Breast epithelium (tissue), 3 donors: ENCODE measurements around the gene MFSD6.

Experiments
- POLR2A ChIP-seq: fragments of 450-650 bp; IDR thresholded peaks from one replicate; pipeline ENCODE4 v1.6.1; 2016; ENCODE audit warnings: antibody characterized with exemption, mild to moderate bottlenecking, moderate library complexity
- TF ChIP-seq, protein P1 (sequence below), 3 donors: fragments of 450-650 bp; IDR thresholded peaks; one replicate each; pipeline ENCODE4 v1.5.1; 2016 to 2017; ENCODE audit warnings: antibody characterized with exemption in 3 of 3, mild to moderate bottlenecking in 3 of 3, moderate library complexity in 3 of 3

DNA sequence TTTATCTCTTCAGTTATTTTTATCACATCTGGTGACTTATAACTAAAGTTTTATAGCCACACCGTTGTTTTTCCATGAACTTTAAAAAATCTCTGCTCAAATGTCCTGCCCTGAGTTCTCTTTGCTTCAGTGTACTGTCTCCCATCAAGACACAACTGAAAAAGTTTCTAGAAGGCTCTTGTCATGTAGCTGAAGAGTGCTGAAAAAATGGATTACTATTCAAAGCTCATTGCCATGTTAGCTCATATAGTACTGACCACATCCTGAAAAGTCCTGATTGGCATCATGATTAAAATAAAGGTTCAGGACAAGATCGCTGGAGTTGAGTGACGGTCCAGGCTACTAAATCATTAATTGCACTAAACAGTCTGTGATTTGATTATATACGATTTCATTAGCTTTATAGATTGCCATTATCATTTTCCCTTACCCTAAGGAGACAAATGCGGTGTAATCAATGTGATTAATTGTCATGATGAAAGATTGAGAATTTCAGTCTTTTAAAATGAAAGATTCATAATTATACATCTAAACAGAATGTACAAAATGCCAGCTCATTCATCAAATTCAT lies 62.2 kb downstream of the MFSD6 start:
- no peak for TF ChIP-seq POLR2A
- TF ChIP-seq, protein P1, sequence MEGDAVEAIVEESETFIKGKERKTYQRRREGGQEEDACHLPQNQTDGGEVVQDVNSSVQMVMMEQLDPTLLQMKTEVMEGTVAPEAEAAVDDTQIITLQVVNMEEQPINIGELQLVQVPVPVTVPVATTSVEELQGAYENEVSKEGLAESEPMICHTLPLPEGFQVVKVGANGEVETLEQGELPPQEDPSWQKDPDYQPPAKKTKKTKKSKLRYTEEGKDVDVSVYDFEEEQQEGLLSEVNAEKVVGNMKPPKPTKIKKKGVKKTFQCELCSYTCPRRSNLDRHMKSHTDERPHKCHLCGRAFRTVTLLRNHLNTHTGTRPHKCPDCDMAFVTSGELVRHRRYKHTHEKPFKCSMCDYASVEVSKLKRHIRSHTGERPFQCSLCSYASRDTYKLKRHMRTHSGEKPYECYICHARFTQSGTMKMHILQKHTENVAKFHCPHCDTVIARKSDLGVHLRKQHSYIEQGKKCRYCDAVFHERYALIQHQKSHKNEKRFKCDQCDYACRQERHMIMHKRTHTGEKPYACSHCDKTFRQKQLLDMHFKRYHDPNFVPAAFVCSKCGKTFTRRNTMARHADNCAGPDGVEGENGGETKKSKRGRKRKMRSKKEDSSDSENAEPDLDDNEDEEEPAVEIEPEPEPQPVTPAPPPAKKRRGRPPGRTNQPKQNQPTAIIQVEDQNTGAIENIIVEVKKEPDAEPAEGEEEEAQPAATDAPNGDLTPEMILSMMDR (IDR thresholded peaks at IDR 0.05), result no peak
